Measurements from ENCODE around the gene FABP6.

The FABP6 gene

DNA sequence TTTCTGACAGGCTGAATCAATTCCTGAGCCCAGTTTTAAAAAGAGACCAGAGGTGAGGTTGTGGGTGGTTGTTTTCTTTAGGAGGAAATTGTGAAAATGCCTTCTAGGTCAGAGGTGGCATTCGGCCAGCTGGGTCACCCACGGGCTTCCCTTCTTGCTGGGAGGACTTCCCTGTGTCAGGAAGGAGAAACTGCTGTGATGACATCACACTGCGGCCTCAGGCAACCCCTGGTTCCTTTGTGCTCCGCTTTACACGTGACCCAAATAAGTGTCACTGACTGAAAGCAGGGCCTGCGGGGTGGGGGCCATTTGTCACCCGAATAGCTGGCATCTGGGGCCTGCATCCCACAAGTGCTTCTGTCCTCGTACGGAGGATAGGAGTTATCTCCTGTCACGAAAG is 39.7 kb downstream of the FABP6 start:
- peak overlapping the region in 1 of 2 donors; percentile 24 for H3K27ac ChIP-seq
- peak; percentile 80 for DNase-seq (ENCODE audit: low spot score)
- no peak overlapping the region for H3K4me3 ChIP-seq
- TF ChIP-seq, protein P1, sequence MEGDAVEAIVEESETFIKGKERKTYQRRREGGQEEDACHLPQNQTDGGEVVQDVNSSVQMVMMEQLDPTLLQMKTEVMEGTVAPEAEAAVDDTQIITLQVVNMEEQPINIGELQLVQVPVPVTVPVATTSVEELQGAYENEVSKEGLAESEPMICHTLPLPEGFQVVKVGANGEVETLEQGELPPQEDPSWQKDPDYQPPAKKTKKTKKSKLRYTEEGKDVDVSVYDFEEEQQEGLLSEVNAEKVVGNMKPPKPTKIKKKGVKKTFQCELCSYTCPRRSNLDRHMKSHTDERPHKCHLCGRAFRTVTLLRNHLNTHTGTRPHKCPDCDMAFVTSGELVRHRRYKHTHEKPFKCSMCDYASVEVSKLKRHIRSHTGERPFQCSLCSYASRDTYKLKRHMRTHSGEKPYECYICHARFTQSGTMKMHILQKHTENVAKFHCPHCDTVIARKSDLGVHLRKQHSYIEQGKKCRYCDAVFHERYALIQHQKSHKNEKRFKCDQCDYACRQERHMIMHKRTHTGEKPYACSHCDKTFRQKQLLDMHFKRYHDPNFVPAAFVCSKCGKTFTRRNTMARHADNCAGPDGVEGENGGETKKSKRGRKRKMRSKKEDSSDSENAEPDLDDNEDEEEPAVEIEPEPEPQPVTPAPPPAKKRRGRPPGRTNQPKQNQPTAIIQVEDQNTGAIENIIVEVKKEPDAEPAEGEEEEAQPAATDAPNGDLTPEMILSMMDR (IDR thresholded peaks at IDR 0.05) = no peak

DNA sequence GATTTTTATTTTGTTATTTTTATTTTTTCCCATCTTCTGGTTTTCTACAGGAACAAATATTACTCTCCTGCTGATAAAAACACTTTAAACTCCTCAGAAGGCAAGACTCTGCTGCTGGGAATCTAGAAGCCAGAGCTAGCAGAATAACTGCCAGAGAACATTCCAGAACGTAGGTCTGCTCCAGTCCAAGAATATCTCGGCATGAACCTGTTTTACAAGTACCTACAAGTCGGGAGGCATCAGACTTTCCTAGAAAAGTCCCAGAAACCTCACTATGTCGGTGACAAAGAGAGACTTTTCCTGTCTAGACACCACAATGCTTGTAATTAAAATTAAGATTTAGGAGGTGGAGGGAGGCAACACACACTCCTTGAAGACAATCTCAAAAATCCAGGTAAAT is 41.4 kb downstream of the FABP6 start:
- no peak overlapping the region for H3K27ac ChIP-seq
- TF ChIP-seq, protein P1 (IDR thresholded peaks at IDR 0.05) = no peak
- DNase-seq (ENCODE audit: low spot score) = no peak
- no peak overlapping the region for H3K4me3 ChIP-seq

DNA sequence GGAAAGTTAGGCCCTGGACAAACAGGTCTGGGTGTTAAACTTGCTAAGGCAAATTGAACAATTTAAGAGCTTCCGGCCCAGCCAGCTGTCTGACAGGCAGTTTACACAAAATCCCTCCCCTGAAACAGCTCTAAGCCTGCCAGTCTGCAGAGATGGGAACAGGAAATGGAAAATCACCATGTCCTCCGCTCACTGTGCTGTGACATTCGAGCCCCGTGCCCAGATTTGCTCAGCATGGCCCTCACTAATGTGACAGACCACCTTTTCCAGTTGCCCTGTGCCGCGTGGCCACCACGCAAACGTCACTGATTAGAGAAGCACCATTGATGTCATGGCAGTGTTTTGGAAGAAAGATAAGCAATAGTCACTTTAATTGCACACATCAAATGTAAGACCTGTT is 42.1 kb downstream of the FABP6 start:
- DNase-seq (ENCODE audit: low spot score) = no peak
- no peak overlapping the region for H3K4me3 ChIP-seq
- no peak overlapping the region for H3K27ac ChIP-seq
- TF ChIP-seq, protein P1 (IDR thresholded peaks at IDR 0.05) = no peak

DNA sequence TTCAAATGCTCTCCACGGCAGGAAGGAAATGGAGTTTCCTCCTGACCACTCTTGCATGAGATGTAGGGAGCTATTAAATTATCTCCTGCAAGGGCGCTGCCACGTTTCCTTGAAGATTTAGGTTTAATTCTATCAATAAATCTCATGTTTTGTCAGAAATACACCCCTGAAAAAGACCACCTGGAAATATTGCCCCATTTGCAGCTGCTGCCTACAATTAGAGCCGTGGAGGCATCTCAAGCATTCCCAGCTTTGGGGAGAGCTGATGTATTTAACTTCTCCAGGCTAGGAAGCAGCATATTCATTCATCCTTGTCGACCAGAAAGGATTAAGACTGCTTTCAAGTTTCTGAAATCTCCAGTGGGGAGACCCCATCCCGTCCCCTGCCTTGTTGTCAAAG is 42.5 kb downstream of the FABP6 start:
- TF ChIP-seq, protein P1 (IDR thresholded peaks at IDR 0.05) = no peak
- DNase-seq (ENCODE audit: low spot score) = no peak
- Histone ChIP-seq H3K4me3 (no peak overlapping the region), H3K27ac (no peak overlapping the region)

DNA sequence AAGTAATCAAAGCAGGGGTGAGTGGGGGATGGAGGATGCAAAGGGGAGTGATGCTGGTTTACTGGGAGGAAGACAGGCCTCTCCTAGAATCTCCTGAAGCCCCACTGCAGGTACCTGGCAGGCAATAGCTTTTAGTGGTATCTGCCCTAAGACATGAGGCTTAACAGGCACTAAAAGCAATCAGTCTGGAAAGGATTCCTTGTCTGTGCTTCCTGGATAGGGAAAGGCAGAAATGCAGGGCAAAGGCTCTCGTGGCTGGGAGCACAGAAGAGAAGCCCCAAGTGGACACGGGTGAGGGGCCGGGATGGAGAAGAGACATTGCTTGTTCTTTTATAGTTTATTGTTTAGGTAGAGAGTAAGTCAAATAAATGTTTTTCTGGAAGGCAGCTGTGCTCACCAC is 43.0 kb downstream of the FABP6 start:
- Histone ChIP-seq H3K4me3 (no peak overlapping the region), H3K27ac (no peak overlapping the region)
- TF ChIP-seq, protein P1 (IDR thresholded peaks at IDR 0.05) = no peak
- DNase-seq (ENCODE audit: low spot score) = no peak

DNA sequence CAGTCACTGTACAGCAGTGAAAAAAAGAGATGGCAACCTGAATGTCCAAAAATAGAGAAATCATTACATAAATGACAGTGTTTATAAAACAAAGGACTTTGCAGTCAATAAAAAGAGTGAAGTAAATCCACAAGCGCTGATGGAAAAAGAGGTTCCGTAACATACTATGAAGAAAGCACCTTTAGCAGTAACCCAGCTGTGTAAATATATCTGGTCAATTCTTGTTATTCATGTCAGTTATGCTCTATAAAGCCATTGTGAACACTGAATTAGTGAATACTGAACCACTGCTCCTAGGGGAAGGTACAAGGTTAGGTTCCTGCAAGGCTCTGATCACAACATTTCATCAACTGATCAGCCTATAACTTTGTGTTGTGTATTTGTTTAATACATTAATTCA is 43.6 kb downstream of the FABP6 start:
- Histone ChIP-seq H3K4me3 (no peak overlapping the region), H3K27ac (no peak overlapping the region)
- TF ChIP-seq, protein P1 (IDR thresholded peaks at IDR 0.05) = no peak
- no peak for DNase-seq (ENCODE audit: low spot score)

DNA sequence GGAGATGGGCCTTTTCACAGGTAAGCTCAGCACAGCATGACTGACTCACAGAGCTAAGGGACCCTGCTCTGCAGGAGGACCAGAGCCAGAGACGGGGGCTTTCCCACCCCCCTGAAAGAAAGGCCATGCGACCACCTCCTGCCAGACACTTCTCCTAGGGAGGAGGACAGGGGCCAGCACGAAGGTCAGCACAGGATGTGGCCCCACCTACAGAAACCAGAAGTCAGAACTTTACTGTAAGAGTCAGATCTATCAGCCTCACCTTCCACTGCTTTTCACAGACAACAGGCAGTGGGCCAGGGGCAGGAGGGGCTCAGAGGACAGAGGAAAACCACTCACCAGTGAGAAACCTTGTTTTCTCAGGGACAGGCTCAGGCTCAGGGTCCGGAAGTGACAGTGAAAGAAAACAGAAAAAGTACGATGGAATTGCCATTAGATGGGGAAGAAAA is 45.2 kb downstream of the FABP6 start:
- no peak overlapping the region for H3K27ac ChIP-seq
- DNase-seq (ENCODE audit: low spot score) = no peak
- no peak overlapping the region for H3K4me3 ChIP-seq
- TF ChIP-seq, protein P1 (IDR thresholded peaks at IDR 0.05) = no peak
